ENCODE measurements around the gene CIB4.

CIB4 gene

GRCh38 chr2:26634636-26635230 lies 6.4 kb downstream of the CIB4 start:
- Histone ChIP-seq H3K9me3 (ENCODE audit: control insufficient read depth, low read length) (no peaks in the 10 kb centered on the region), H3K4me3 (ENCODE audit: low read length) (no peak overlapping the region), H3K9ac (ENCODE audit: low read length) (no peak overlapping the region), H3K27me3 (ENCODE audit: control insufficient read depth, insufficient read depth, low read length) (peaks cover 5% of the 10 kb centered on the region), H3K4me1 (ENCODE audit: control insufficient read depth, insufficient read depth, low read length) (peaks cover 41% of the 10 kb centered on the region), H3K36me3 (ENCODE audit: control insufficient read depth, insufficient read depth, low read length) (no peaks in the 10 kb centered on the region)

- no peak overlapping the region for H3K9ac ChIP-seq (ENCODE audit: low read length)
Measured at GRCh38 chr2:26633993-26634595, 7.1 kb downstream of the CIB4 start.

GRCh38 chr2:26633351-26633945 lies 7.7 kb downstream of the CIB4 start:
- Histone ChIP-seq H3K4me1 (ENCODE audit: control insufficient read depth, insufficient read depth, low read length) (peaks cover 41% of the 10 kb centered on the region), H3K9me3 (ENCODE audit: control insufficient read depth, low read length) (no peaks in the 10 kb centered on the region), H3K4me3 (ENCODE audit: low read length) (no peak overlapping the region), H3K9ac (ENCODE audit: low read length) (no peak overlapping the region), H3K36me3 (ENCODE audit: control insufficient read depth, insufficient read depth, low read length) (no peaks in the 10 kb centered on the region), H3K27me3 (ENCODE audit: control insufficient read depth, insufficient read depth, low read length) (peaks cover 5% of the 10 kb centered on the region)

More at GRCh38 chr2:26633993-26634595, 7.1 kb downstream of the CIB4 start:
- Histone ChIP-seq H3K36me3 (ENCODE audit: control insufficient read depth, insufficient read depth, low read length) (no peaks in the 10 kb centered on the region), H3K27me3 (ENCODE audit: control insufficient read depth, insufficient read depth, low read length) (peaks cover 5% of the 10 kb centered on the region), H3K4me3 (ENCODE audit: low read length) (no peak overlapping the region), H3K9me3 (ENCODE audit: control insufficient read depth, low read length) (no peaks in the 10 kb centered on the region), H3K4me1 (ENCODE audit: control insufficient read depth, insufficient read depth, low read length) (peaks cover 41% of the 10 kb centered on the region)

DNA sequence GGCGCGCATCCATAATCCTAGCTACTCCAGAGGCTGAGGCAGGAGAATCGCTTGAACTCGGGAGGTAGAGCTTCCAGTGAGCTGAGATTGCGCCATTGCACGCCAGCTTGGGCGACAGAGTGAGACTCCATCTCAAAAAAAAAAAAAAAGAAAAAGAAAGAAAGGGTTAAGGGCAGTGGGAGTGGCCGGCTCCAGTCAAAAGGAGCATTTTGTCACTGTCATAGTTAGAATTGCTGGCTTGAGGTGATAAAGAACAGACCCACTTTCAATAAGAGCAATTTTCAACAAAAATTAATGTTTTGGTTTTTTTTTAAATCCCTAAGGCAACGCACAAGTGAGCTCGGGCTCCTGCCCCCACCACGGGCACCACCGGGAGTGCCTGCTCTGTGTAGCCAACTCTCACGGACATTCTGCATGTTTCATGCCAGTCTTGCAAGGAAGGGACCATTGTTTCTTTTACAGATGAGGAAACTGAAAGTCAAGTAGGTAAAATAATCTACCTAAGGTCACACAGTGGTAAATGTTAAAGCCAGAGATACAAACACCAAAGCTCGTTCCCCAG lies 8.5 kb downstream of the CIB4 start:
- peaks cover 41% of the 10 kb centered on the region for H3K4me1 ChIP-seq (ENCODE audit: control insufficient read depth, insufficient read depth, low read length)
- no peaks in the 10 kb centered on the region for H3K36me3 ChIP-seq (ENCODE audit: control insufficient read depth, insufficient read depth, low read length)
- H3K27me3 ChIP-seq (ENCODE audit: control insufficient read depth, insufficient read depth, low read length) = peaks cover 5% of the 10 kb centered on the region
- H3K9me3 ChIP-seq (ENCODE audit: control insufficient read depth, low read length) = no peaks in the 10 kb centered on the region
- H3K9ac ChIP-seq (ENCODE audit: low read length) = no peak overlapping the region
- no peak overlapping the region for H3K4me3 ChIP-seq (ENCODE audit: low read length)

DNA sequence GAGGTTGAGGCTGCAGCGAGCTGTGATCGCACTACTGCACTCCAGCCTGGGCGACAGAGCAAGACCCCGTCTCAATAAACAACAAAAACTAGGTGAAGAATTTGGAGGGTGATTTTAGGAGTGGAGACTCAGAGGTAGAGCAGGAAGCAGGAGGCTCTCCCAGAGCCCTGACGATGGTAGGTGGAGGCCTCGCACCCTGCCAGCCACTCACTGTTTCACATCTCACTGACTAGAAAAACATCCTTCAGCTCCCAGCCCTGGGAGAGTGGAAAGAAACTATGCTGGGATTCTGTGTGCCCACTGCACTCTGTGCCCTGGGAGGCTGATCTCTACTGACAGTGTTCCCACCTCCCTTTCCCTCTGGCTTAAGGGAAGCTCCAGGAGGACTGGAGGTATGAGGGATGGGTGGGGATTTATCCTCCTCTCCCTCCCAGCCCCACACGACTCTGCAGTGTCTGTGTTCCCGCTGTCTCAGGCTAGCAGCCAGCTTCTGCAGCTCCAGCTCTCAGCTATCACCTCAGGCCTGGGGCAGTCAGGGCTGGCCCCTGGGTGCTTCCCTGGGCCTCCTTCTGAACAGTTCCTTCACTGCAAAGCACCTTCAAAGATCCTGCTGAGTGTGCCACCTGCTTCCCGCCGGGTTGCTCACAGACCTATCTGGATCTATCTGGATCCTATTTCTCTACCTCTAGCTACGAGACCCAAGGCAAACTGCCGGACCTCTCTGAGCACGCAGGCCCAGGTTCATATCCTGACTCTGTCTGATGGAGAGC lies 9.6 kb downstream of the CIB4 start:
- Histone ChIP-seq H3K9ac (ENCODE audit: low read length) (no peak overlapping the region), H3K4me1 (ENCODE audit: control insufficient read depth, insufficient read depth, low read length) (peaks cover 41% of the 10 kb centered on the region), H3K36me3 (ENCODE audit: control insufficient read depth, insufficient read depth, low read length) (no peaks in the 10 kb centered on the region), H3K9me3 (ENCODE audit: control insufficient read depth, low read length) (no peaks in the 10 kb centered on the region), H3K4me3 (ENCODE audit: low read length) (no peak overlapping the region), H3K27me3 (ENCODE audit: control insufficient read depth, insufficient read depth, low read length) (peaks cover 5% of the 10 kb centered on the region)

DNA sequence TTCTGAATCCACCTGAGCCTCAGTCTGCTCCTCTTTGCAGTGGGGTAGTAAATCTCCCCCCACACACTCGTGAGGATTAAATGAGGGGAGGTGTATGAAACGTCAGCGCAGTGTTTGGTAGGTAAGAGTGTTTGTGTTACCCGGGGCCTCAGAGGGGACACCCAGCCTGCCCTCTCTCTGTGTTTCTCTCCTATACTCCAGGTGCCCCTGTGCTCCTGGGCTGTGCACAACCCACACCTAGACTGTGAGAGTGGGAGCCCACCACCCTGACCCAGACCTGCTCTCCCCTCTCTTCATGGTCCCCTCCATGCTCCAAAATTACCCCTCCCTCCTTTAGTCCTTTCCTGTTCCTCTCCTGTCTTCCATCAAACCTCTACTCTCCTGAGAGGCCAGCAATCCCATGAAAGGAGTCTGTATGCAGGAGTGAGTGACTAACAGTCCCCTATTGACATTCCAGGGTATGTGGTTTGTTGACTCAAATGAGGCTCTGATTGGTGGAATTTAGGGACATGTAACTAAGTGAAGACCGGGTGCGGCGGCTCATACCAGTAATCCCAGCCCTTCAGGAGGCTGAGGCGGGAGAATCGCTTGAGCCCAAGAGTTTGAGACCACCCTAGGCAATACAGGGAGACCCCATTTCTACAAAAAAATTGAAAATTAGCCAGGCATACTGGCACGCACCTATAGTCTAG lies 10.4 kb downstream of the CIB4 start:
- Histone ChIP-seq H3K4me3 (ENCODE audit: low read length) (no peak overlapping the region), H3K9me3 (ENCODE audit: control insufficient read depth, low read length) (no peaks in the 10 kb centered on the region), H3K4me1 (ENCODE audit: control insufficient read depth, insufficient read depth, low read length) (peaks cover 39% of the 10 kb centered on the region), H3K36me3 (ENCODE audit: control insufficient read depth, insufficient read depth, low read length) (no peaks in the 10 kb centered on the region), H3K27me3 (ENCODE audit: control insufficient read depth, insufficient read depth, low read length) (peaks cover 5% of the 10 kb centered on the region), H3K9ac (ENCODE audit: low read length) (no peak overlapping the region)

- H3K4me1 ChIP-seq (ENCODE audit: control insufficient read depth, insufficient read depth, low read length) = peaks cover 33% of the 10 kb centered on the region
- no peaks in the 10 kb centered on the region for H3K36me3 ChIP-seq (ENCODE audit: control insufficient read depth, insufficient read depth, low read length)
- H3K9me3 ChIP-seq (ENCODE audit: control insufficient read depth, low read length) = no peaks in the 10 kb centered on the region
- H3K27me3 ChIP-seq (ENCODE audit: control insufficient read depth, insufficient read depth, low read length) = peaks cover 5% of the 10 kb centered on the region
- no peak overlapping the region for H3K9ac ChIP-seq (ENCODE audit: low read length)
- H3K4me3 ChIP-seq (ENCODE audit: low read length) = no peak overlapping the region
Measured at GRCh38 chr2:26630235-26630634, 10.9 kb downstream of the CIB4 start.

DNA sequence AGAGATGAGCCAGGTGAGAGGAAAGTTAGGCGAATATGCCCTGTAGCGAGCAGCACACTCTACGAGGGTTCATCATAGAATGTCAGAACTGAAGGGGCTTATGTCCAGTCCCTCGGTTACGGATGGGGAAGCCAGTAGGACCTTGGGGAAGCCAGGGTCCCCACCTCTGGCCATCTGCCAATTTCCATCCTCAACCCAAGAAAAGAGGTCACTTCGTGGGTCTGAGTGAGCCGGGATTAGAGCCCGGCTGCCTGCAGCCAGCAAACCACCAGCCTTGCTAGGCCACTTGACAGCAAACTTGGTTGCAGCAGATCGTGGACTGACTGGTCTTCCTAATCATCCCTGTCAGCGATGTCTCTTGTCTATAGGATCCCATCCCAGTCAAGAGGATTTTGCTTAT lies 11.4 kb downstream of the CIB4 start:
- Histone ChIP-seq H3K4me3 (ENCODE audit: low read length) (no peak overlapping the region), H3K4me1 (ENCODE audit: control insufficient read depth, insufficient read depth, low read length) (peaks cover 28% of the 10 kb centered on the region), H3K36me3 (ENCODE audit: control insufficient read depth, insufficient read depth, low read length) (no peaks in the 10 kb centered on the region), H3K27me3 (ENCODE audit: control insufficient read depth, insufficient read depth, low read length) (peaks cover 5% of the 10 kb centered on the region), H3K9me3 (ENCODE audit: control insufficient read depth, low read length) (no peaks in the 10 kb centered on the region), H3K9ac (ENCODE audit: low read length) (no peak overlapping the region)

DNA sequence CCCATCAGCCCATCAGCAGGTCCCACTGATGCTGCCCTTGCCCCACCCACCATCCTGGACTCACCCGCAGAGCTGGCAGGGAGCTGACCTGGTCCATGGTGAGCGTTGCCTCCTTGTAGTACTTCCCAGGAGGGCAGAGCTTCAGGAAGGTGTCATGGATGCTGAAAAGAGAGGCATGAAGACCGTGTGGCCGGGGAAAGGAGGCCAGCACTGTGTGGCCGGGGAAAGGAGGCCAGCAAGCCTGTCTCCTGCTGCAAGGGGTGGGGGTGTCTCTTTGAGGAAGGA lies 11.9 kb downstream of the CIB4 start:
- Histone ChIP-seq H3K4me3 (ENCODE audit: low read length) (no peak overlapping the region), H3K27me3 (ENCODE audit: control insufficient read depth, insufficient read depth, low read length) (peaks cover 5% of the 10 kb centered on the region), H3K9me3 (ENCODE audit: control insufficient read depth, low read length) (no peaks in the 10 kb centered on the region), H3K4me1 (ENCODE audit: control insufficient read depth, insufficient read depth, low read length) (peaks cover 24% of the 10 kb centered on the region), H3K36me3 (ENCODE audit: control insufficient read depth, insufficient read depth, low read length) (no peaks in the 10 kb centered on the region), H3K9ac (ENCODE audit: low read length) (no peak overlapping the region)

GRCh38 chr2:26628561-26629345 lies 12.4 kb downstream of the CIB4 start:
- Histone ChIP-seq H3K9me3 (ENCODE audit: control insufficient read depth, low read length) (no peaks in the 10 kb centered on the region), H3K36me3 (ENCODE audit: control insufficient read depth, insufficient read depth, low read length) (no peaks in the 10 kb centered on the region), H3K4me1 (ENCODE audit: control insufficient read depth, insufficient read depth, low read length) (peaks cover 22% of the 10 kb centered on the region), H3K9ac (ENCODE audit: low read length) (no peak overlapping the region), H3K27me3 (ENCODE audit: control insufficient read depth, insufficient read depth, low read length) (peaks cover 5% of the 10 kb centered on the region), H3K4me3 (ENCODE audit: low read length) (no peak overlapping the region)

- Histone ChIP-seq H3K27me3 (ENCODE audit: control insufficient read depth, insufficient read depth, low read length) (peaks cover 5% of the 10 kb centered on the region), H3K4me1 (ENCODE audit: control insufficient read depth, insufficient read depth, low read length) (peaks cover 22% of the 10 kb centered on the region), H3K9ac (ENCODE audit: low read length) (no peak overlapping the region), H3K36me3 (ENCODE audit: control insufficient read depth, insufficient read depth, low read length) (no peaks in the 10 kb centered on the region), H3K4me3 (ENCODE audit: low read length) (no peak overlapping the region), H3K9me3 (ENCODE audit: control insufficient read depth, low read length) (no peaks in the 10 kb centered on the region)
Measured at GRCh38 chr2:26627350-26628105, 13.6 kb downstream of the CIB4 start.
